GM19351 (cell line): ENCODE results near the gene SNAI1.
"Not testable (repeated sequence)": the region's sequence is repeated elsewhere in the genome, so short reads cannot be mapped to it uniquely, and the experiment has no call there.

ENCODE experiments used
- ATAC-seq: cut with Tn5 transposase; IDR thresholded peaks from one replicate; pipeline ENCODE4 v1.9.1; 2021; ENCODE audit warnings: mild to moderate bottlenecking, moderate library complexity; ENCODE audit not compliant: unreplicated experiment

Gene SNAI1

DNA sequence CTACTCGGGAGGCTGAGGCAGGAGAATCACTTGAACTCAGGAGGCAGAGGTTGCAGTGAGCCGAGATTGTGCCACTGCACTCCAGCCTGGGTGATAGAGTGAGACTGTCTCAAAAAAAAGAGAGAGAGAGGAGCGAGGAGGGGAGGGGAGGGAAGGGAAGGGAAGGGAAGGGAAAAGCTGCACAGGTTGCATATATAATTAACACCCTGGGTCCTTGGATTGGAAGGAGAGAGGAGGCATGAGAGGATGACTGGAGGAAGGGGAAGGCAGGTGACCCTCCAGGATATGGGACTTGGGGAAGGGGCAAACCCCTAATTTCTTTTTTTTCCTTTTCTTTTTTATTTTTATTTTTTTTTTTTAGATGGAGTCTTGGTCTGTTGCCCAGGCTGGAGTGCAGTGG is 28.8 kb downstream of the SNAI1 start:
- ATAC-seq = not testable (repeated sequence)

DNA sequence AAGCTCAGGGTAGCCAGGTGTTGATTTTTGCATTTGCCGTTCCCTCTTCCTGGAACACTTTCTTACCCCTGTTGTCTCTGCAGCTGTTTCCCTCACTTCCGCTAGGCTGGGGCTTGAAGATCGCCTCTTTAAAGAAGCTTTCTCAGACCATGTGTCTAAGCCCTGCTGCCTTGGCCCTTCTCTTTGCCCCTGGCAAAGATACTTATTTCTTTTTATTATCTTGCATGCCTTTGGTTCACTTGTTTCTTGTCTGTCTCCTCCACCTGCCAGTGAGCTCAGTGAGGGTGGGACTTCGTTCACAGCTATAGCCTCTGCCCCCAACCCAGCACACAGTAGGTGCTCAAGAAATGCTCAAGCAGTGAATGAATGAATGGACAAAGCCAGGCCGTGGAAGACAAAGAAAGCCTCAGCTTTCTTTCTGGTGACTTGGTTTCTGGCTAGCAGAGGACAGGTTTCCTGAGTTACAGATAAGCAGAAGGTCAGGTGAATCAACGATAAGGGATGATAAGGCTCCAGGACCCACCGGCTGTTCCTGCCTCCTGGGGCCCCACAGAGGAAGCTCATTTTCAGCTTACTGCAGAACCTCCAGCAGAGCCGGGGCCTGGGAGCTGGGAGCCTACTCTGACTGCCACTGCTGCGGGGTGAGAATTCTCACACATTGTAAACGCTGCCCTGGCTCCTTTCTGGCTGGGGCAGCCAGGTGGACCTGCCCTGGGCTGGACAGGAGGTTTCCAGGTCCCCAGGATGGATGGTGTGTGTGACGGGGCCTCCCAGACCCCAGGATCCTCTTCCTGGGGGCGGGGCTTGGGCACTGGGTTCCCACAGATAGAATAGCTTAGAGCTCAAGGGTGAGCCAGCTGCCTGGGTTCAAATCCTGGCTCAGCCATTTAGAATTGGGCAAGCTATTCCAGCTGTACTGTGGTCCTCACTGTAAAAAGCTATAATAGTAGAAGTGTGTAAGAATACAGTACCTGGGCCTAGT is 29.8 kb downstream of the SNAI1 start:
- no peak for ATAC-seq

DNA sequence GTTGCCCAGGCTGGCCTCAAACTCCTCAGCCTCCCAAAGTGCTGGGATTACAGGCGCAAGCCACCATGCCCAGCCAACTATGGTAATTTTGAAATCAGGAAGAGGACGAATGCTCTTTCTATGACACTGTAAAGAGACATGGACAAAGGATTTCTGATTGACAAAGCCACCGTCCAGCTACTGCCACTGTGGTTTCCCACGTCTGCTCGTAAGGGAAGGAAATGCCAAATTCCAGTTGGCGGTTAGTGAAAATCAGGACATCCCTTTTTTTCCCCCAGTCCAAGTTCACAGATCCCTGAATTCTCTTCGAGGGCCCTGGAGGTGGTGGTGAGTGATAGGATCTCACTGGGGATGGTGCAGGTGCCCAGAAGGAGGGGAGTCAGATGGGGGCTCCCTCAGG is 31.2 kb downstream of the SNAI1 start:
- no peak for ATAC-seq

DNA sequence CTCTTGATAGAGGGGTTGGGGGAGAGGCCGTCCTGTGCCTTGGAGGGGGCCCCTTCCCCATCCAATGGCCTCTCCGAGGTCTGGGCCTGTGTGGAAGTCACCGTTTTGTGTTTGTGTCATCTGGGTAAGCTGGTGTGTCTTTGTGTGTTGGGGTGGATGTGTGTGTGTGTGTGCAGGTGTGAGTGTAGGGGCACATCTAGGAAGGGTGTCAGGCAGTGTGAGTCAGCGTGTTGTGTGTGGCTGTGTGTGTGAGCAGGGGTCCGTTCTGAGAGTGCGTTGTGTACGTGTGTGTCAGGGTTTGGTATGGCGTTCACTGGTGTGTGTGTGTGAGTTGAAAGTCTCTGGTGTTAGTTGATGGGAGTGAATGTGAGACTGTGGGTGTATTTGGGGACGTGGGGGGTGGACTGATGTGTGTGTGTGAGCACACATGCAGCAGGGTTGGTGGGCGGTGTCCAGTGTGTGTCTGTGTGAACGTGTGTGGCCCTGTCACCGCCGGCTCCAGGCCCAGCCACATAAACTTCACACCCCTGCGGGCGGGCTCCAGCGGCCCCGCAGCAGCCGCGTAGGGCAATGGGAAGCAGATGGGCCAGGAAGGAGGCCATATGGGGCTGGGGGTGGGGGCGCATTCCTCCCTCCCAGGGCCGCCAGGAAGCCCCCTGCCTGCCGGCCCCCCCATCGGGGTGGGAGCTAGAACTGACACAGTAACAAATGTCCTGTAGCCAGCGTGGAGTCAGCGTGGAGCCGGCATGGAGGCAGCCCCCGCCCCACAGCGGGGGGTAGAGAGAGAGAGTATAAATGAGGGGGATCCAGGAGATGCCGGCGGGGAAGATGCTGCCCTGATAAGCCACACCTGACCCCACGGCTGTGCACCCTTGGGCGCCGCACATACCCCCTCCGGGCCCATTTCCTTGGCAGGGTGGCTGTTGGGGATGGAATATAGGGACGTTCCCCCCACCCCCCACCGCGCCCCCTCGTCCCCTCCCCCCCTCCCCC is 32.1 kb downstream of the SNAI1 start:
- ATAC-seq = no peak

- no peak for ATAC-seq
These were observed 32.8 kb downstream of the SNAI1 start for GRCh38 chr20:50015636-50015992.

GRCh38 chr20:50015993-50016770 is 33.4 kb downstream of the SNAI1 start:
- no peak for ATAC-seq

DNA sequence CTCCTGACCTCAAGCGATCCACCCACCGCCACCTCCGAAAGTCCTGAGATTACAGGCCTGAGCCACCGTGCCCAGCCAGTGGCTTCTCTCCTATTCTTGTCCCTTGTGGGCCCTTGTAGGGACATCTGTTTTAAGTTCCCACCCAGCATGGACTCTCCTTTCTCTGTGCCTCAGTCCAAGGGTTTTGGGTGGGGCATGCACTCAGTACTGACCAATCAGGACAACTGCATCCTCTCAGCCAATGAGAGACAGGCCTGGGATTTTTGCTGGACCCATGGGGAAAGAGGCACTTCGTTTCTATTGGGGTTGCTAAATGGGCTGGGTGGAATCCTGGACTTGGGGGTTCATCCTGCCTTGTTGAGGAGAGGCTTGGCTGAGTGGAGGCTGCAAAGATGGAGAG is 34.4 kb downstream of the SNAI1 start:
- ATAC-seq = no peak

DNA sequence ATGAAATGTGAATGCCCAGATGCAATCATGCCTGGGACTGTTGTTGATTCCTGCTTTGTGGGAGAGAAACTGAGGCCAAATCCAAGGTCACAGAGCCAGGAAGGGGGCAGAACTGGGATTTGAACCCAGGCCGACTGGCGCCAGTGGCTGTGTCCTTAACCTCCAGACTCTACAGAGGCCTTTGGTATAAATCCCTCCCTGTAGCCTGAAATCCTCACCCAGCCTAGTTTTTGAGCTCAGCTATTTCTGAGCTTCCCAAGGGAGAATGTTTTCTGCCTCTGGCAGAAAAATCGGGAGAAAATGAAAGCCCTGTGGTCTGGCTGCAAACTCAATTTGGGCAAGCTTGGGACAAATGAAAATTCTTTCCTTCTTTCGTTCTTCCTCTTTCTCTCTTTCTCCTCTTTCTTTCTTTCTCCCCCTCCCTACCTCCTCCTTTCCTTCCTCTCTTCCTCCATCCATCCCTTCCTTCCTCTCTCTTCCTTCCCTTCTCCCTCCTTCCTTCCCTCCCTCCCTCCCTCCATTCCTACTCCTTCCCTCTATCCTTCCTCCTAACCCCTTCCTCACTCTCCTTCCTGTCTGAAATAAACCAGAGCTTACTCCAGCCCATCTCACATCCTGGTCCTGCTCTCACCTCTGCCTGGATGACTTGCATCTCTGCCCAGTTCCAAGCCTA is 34.9 kb downstream of the SNAI1 start:
- ATAC-seq = no peak

DNA sequence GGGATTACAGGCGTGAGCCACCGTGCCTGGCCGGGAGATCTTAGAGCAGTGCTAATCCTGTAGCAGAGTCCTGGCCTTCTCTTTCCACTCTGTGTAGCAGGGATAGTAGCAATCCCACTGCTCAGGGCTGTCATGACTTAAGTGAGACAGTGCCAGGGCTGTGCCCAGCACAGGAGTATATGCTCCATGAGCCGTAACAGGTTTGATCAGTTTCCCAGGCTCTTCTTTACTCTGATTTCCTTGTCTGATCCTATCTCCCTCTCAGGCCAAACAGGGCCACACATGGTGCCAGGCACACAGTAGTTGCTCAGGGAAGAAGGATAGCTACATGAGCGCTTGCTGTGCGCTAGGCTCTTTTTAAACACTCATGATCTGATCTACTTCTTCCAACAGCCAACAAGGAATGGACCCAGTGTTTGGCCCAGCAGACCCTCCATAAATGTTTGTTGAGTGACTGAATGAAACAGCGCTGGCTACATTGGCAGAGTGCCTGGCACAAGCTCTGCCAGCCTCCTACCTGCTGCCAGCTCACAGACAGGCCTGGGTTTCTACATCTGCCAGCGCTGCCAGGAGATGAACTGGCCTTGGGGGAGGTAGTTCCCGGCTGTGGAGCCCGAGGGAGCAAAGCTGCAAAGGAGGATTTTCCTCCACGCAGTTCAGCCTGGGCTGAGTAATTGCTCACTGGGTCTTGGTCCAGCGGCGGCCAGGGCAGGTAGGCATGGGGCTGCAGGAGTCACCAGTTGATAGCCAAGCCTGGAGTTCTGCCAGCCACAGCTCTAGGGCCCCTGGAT is 36.9 kb downstream of the SNAI1 start:
- no peak for ATAC-seq

DNA sequence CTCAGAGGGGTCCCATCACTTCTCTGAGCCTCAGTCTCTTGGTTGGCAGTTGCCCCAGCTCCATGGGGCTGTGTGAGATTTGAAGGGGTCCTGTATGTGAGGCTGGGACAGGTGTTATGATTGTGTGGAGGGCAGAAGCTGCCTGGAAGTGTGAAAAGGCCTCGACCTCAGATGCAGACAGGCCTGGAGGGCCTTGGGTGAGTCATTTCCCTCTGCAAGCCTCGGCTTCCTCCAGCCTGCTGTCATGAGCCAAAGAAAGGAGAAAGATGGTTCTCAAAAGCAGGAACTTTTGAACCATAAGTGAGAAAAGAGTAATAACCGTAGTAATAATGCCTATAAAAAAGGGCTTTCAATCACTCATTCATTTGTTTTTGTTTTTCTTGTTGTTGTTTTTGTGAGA is 37.5 kb downstream of the SNAI1 start:
- ATAC-seq = no peak

DNA sequence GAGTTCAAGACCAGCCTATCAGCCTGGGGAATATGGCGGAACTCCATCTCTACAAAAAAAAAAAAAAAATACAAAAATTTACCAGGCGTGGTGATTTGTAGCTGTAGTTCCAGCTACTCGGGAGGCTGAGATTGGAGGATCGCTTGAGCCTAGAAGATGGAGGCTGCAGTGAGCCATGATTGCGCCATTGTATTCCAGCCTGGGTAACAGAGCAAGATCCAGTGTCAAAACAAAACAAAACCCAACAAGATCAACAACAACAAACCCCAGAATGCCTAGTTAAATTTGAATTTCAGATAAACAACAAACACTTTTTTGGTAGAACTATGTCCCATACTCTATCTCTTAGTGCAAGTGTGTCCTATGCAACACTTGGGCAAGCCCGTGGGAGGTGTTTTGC is 39.9 kb downstream of the SNAI1 start:
- no peak for ATAC-seq

GRCh38 chr20:50023116-50023805 is 40.5 kb downstream of the SNAI1 start:
- no peak for ATAC-seq

DNA sequence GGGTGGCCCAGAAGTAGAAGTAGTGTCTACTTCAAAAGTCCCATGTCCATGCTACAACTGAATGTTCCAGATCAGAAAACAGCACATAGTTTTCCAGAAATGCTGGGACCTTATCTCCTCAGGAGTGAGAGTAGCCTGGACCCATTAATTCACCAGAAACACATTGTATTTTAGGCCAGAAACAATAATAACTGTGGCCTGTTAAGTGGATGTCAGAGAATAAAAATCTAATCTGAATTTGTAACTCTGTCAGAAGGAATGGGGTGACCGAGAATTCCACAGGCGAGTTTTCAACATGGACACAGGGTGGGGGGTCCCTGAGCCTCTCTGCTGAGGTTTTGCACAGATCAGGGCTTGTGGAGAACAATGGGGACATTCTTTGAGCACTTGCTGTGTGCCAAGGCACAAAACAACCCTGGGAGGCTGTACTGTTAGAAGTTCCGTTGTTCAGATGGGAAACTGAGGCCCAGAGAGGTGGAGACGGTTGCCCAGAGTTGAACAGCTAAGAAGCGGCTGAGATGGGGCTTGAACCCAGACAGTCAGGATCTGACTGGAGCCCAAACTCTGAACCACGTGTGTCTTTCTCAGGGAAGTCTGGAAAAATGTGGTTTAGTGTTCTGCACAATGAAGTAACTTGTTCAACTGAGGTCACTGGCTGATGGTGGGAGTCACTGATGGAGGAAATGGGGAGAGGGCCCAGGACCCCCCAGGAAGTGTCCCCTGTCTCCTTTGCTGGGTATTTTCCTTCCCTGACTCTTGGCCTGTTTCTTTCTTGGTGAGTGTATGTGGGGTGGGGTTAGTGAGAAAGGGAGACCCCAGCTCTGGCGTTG is 44.2 kb downstream of the SNAI1 start:
- no peak for ATAC-seq

GRCh38 chr20:50027611-50028105 is 44.9 kb downstream of the SNAI1 start:
- no peak for ATAC-seq

GRCh38 chr20:50029083-50029696 is 46.4 kb downstream of the SNAI1 start:
- ATAC-seq = no peak

DNA sequence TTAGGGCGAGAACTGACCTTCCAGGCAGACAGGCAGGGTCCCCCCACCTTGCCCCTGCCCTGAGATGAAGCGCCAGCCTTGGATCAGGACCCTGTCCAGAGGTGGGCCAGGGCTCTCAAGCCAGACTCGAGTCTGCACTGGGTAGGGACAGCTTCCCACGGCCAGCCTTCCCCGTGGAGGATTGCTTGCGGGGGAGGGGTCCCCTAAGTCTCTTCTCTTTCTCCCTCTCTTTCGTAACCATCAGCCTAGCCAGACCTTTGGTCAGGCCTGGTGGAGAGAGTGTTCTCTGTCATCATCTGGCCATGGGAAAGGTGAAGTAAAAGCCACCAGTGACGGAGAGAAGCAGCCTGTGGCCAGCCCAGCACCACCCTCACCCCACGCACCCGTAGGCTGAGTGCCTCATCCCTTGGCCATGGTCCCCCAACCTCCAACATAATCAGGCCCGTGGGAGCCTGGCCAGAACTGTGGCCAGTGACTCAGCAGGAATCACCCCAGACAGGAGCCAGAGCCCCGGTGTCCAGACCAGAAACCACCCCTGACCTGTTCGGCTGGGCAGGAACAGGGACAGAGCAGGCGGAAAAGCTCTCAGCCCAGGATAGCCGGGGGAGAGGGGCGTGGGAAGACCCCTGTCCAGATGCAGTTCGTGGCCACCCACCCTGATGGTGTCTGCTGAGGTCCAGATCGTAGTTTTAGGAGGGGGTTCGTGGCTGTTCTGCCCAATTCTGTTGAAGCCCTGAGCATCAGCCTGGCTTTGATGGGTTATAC is 47.1 kb downstream of the SNAI1 start:
- no peak for ATAC-seq
